GM03348 (cell line): ENCODE data around the gene KRTAP10-3.
"Not testable (repeated sequence)": the region's sequence is repeated elsewhere in the genome, so short reads cannot be mapped to it uniquely, and the experiment has no call there.

ENCODE experiments used
- DNase-seq: peaks from one replicate; pipeline ENCODE4 v3.0.0; 2012; ENCODE audit warnings: low spot score

KRTAP10-3 gene, protein sequence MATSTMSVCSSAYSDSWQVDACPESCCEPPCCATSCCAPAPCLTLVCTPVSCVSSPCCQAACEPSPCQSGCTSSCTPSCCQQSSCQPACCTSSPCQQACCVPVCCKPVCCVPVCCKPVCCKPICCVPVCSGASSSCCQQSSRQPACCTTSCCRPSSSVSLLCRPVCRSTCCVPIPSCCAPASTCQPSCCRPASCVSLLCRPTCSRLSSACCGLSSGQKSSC

DNA sequence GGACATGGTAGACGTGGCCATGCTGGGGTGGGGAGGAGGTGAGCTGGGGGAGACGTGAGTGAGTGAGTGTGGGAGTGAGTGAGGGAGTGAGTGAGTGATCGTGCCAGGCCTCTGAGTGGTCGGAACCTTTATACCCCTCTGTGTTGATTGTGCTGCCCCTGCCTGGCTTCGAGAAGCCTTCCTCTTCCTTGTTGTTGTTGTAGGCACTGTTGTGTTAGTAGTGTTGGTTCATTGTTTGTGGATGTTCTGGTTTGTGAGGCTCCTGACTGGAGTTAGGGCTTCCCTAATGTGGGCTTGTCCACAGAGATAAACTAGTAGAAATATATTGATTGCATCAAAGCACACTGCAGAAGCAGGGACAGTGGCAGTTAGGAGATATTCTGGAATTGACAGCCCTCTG lies at the start of gene KRTAP10-3:
Gene KRTAP10-3, minus strand, starts transcription at position 101 of the 400 bp plus-strand sequence. Its CDS starts 80 bp downstream, at position 21.
- no peak for DNase-seq

DNA sequence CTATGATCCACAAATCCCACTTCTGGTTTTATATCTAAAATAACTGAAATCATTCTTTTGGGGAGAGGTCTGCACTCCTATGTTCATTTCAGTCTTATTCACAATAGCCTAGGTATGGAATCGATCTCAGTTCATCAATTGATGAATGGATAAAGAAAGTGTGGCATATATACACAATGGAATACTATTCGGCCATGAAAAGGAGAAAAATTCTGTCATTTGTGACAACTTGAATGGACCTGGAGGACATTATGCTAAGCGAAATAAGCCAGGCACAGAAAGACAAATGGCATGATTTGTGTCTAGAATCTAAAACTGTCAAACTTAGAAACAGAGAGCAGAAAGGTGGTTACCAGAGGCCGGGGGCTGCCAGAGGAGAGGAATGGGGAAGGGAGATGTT lies 47.9 kb upstream of the KRTAP10-3 start:
- DNase-seq: no peak

DNA sequence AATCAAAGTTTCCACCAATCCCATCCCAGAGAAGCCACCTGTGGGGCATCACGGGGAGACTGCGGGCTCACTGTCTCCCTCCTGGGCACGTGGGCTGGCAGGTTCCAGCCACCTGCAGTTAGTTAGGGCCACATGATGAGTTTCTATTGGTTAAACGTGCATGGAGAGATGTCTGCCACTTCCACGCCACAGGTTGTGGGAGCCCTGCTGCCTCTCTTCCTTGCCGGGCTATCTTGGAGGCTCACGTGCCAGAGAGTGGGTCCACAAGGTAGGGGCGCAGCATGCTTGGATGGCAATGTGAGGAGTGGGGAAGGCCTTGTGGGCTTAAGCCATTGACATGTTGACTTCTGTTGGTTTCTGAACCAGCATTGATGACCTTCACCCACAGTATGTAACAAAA lies 45.3 kb upstream of the KRTAP10-3 start:
- no peak for DNase-seq

DNA sequence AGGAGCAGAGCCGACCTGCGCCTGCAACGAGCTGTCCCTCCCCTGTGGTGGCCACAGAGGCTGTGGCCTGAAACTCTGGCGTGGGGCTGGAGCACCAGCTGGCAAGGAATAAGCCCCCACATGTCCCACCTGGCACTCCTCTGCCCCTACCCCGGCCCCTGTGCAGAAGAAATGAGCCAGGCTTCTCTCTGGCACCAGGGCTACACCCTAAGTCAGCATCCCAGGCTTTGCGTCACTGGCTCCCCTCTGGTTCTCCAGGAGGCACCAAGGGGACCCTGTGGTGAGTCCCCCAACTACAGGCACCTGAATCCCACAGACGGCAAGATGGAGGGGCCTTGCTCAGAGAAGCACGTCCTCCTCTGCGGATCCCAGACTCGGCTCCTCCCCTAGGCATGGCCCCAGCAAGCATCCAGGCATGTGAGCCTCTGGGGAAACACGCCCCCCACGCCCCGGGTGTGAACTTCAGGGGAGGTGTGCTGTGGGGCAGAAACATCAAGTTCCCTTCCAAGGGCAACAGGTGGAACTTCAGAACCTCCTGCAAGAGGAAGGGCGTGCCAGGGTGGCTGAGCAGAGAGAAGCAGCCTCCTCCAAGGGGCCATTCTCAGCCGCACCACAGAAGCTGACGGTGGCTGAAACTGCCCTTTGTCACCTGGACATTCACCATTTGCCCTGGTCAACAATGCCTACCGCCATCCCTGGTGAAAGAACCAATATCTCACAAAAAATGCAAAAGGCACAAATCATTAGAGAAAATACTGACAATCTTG lies 44.7 kb upstream of the KRTAP10-3 start:
- DNase-seq: no peak

DNA sequence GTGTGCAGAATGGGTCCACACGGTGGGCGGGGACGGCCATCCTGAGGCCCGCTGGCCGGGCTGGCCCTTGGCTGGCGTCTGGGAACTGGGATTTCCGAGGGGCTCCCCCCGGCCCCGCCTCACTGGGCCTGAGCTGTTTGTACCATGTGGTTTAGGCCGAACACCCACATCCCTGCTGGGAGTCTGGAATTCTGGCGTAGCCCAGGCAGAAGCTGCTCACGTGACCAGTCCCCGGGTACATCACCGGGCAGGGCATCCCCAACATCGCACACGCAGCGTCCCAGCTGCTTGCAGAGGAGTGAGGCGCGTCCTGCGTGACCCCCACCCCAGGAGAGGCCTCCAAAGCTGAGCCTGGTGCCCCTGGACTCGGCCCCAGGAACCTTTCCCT lies 43.9 kb upstream of the KRTAP10-3 start:
- DNase-seq: no peak

DNA sequence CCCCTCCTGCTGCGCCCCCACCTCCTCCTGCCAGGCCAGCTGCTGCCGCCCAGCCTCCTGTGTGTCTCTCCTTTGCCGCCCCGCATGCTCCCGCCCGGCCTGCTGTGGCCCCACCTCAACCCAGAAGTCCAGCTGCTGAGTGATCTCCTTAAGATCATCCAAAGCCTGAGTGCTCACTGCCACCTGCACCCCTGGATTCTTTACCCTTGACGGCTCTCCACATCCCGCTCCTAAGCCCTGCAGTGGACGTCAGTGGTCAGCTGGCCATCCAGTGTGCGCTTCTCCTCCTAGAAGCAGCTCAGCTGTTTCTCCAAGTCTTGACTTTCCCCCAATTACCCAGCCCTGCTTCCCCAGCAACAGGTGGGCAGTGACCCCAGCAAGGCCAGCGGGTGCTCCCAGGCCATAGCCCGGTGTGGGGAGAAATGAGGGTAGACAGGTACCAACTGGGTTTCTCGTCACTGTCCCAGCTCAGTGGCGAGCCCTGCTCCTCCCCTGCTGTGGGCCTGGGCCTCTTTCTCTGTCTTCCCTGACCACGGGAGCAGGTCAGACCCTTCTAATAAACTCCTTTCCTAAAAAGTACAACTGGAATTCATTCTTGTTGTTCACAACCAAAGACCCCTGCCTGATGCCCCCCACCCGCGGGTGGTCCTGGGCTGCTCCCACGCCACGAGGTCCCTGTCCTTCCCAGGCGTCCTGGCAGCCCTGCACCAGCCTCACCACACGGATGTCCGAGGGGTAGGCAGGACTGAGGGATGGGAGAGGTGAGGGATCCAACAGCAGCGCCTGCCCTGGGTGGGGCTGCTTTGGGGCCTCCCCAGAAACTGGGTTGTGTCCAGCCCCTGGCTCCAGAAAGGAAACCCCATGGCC lies 43.2 kb upstream of the KRTAP10-3 start:
- DNase-seq: no peak

DNA sequence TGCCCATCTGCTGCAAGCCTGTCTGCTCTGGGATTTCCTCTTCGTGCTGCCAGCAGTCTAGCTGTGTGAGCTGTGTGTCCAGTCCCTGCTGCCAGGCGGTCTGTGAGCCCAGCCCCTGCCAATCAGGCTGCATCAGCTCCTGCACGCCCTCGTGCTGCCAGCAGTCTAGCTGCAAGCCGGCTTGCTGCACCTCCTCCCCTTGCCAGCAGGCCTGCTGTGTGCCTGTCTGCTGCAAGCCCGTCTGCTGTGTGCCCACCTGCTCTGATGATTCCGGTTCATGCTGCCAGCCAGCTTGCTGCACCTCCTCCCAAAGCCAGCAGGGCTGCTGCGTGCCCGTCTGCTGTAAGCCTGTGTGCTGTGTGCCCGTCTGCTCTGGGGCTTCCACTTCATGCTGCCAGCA lies 42.5 kb upstream of the KRTAP10-3 start:
- DNase-seq: not testable (repeated sequence)

DNA sequence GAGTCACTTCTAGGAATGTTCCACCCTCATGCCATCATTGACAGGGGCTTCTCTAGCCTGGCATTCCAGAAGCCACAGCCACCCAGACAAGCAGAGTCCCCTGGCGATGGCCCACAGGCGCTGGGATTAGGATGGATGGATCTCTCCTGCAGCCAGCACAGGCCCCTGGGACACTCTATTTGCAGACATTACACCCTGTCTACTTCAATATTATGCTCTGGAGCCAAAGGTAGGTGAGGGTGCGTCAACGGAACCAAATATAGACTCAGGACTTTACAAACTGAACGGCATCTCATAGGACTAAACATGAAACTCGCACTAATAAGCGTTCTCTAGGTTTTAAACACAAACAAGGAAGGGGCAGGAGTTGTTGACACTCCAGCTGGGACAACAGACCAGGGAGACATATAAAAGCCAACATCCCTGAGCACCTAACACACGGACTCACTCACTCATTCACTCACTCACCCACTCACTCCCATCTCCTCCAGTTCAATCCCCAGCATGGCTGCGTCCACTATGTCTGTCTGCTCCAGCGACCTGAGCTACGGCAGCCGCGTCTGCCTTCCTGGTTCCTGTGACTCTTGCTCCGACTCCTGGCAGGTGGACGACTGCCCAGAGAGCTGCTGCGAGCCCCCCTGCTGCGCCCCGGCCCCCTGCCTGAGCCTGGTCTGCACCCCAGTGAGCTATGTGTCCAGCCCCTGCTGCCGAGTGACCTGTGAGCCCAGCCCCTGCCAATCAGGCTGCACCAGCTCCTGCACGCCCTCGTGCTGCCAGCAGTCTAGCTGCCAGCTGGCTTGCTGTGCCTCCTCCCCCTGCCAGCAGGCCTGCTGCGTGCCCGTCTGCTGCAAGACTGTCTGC lies 41.8 kb upstream of the KRTAP10-3 start, which contains the start of gene KRTAP10-7:
Gene KRTAP10-7, plus strand, starts transcription at position 480 of the 861 bp plus-strand sequence. Its CDS starts 25 bp downstream, at position 505.
- DNase-seq: not testable (repeated sequence)

DNA sequence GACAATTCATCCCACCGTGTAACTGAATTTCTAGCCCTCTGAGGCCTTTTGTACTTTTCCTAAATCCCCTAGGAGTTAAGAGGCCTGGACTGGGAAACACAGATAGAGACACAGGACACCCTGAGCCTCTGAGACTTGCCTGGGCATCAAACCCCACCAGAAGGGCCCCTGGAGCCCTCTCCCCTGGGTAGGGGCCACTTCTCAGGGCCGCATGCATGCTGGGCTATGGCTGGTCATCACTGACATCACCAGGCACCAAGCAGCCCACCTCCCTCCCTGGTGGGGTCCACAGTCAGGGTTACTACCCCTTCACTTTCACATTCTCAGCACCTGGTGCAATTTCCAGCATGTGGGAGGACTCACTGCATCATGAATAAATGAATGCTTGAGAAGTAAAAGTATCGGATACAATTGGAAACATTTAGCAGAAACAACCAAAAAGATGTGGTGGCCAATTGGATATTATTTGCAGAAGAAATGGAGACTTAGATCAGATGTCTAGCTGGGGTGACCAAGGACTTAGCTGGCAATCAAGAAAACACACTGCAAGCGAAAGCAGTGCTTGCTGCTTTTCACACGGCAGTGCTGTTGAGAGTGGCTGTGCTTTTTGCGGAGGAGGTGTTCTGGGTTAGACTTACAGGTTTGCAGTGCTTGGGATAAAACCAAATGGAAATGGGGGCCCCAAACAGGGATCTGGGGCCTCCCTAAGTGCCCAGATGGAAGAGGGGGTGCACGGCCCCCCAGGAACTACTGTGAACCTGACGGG lies 40.9 kb upstream of the KRTAP10-3 start:
- DNase-seq: no peak

DNA sequence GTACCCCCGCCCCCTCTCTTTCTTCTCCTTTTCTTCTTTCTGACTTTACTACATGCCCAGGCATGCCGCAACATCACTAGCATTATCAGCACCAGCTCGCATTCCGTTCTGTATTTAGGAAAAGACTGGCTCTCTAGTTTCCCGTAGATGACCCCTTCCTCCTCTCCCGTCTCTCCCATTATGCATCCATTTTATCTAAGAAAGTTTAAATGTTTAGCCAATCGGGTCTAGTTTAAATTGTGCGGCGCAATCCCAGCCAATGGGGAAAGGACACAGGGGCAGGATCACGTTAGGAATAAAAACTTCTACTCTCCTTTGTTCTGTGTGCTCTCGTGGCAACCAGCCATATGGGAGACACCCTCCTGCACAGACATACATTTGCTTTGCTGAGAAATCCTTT lies 39.5 kb upstream of the KRTAP10-3 start:
- DNase-seq: no peak

DNA sequence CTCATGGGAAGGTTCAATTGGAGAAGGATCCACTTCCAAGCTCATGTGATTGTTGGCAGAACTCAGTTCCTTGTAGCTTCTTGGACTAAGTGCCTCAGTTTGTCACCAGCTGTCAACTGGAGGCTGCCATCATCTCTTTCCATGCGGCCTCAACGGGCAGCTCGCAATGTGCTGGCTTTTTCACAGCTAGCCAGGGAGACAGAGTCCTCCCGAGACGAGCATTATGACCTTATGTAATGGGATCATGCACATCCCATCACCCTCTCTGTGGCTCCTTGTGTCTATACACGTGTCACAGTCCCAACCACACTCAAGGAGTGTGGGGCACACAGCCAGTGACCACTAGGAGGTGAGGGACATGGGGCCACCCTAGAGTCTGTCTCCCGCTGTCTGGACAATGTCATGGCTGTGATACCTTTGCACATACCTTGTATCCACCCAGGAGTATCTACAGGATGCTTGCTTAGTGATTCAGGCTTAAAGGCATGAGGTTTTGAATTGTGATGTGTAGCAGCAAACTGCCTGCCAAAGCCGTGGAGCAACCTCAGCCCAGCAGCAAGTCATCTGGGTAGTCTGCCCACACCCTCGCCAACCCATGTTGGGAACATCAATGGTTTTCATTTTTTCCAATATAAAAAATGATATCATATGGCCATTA lies 37.6 kb upstream of the KRTAP10-3 start:
- no peak for DNase-seq

DNA sequence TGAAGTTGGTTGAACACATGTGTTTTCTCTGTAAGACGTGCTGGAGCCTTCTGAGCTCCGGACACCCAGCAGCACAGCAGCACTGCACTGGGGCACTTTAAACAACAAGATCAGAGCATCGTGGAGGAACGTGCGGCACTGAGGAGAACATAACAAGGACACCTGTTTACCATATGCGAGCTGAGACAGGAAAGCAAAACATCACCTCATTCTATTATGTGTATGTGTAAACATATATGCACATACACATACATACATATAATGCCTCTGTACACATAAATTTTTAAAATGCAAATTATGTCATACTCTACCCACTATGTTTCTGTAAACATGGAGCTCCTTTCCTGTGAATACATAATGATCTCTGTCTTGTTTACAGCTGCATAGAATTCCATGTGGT lies 36.9 kb upstream of the KRTAP10-3 start:
- no peak for DNase-seq

DNA sequence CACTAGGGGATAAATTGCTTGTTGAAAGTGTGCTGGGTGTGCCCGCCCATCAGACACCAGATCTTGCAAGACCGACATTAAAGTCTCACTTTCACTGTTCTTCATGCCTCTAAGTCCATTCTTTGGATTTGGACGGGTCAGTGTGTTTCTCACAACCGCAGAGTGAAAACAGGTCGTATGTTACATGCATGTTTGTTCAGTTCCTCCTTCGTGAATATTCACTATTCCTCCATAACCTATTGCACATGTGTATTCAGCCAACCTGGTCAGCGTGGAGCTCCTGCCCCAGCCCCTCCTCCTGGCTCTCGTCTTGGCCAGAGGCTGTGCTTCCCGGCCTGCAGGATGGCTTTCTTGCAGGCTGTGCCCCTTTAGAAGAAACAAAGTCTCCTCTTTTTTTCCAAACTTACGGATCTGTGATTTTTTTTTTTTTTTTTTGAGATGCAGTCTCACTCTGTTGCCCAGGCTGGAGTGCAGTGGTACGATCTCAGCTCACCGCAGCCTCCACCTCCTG lies 35.9 kb upstream of the KRTAP10-3 start:
- DNase-seq: no peak

DNA sequence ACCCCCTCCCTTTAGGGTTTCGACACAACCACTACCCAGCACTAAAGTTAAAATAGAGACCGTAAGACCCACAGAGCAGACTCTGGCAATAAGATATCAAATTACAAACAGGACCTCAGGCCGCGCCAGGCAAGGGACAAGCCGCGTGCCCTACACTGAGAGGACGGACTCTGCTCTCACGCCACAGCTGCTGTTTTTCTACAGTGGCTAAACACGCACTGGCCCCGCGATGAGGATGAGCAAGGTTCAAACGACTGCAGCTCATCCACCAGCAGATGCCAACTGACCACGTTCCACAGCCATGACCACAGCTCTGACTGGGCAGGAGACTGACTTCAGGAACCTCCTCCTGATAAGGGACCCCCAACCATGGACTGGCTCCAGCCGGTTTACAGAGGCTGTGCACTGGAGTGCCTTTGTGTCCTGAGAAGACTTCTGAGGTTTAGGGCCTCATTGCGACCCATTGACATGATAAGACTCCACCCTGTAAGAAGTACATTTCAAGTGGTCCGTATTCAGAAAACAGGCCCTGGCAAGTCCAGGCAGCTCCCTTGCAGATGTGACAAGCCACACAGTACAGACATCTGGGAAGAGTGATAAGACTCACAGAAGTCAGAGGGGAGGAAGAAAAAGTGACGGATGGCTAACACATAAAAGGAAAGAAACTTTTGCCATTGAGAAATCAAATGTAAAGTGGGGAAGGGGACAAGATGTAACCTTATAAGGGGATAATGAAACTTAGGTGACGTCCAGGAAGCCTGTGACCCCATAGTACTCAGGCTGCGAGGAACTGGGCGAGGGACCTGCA lies 35.2 kb upstream of the KRTAP10-3 start:
- no peak for DNase-seq

DNA sequence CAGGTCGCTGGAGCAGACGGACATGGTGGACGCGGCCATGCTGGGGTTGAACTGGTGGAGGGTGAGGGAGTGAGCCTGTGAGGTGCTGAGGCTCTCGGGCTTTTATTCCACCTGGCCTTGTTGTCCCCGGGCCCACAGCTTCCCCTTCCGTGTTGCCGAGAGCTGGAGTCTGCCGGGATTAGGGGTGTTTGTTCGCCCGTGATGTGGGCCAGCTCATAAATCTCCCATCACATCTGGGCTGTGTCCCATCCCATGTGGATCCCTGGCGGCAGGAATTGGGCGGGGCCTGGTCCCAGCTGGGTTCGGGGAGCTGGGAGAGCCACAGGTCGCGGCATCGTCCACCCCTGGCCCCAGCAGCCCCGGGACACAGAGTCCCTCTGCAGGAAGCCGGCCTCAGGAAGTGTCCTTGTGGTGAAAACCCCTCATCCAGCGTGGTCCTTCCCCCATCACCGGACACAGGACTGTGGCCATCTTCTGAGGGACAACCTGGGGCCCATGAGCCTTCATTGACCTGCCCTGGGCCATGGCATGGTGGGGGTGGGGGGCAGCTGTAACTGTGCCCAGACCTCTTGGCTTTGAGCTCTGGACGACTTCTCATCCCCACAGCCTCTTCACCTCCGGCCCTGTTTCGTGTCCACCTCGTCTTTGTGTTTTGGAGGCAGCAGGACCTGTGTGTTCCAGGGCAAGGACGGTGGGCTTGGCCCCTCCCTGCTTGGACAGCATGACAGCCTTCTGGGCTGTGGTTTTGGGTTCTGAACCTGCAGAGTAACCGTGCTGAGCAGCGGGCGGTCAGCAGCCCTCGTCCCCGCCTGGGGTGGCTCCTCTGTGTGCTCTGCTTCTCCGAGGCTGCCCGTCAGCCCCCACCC lies 34.1 kb upstream of the KRTAP10-3 start, which contains the start of gene KRTAP10-6:
Gene KRTAP10-6, minus strand, starts transcription at position 60 of the 866 bp plus-strand sequence. Its CDS starts 21 bp downstream, at position 39.
- DNase-seq: no peak

DNA sequence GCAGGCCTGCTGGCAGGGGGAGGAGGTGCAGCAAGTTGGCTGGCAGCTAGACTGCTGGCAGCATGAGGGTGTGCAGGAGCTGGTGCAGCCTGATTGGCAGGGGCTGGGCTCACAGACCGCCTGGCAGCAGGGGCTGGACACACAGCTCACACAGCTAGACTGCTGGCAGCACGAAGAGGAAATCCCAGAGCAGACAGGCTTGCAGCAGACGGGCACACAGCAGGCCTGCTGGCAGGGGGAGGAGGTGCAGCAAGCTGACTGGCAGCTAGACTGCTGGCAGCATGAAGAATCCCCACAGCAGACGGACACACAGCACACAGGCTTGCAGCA lies 33.2 kb upstream of the KRTAP10-3 start:
- DNase-seq: not testable (repeated sequence)

DNA sequence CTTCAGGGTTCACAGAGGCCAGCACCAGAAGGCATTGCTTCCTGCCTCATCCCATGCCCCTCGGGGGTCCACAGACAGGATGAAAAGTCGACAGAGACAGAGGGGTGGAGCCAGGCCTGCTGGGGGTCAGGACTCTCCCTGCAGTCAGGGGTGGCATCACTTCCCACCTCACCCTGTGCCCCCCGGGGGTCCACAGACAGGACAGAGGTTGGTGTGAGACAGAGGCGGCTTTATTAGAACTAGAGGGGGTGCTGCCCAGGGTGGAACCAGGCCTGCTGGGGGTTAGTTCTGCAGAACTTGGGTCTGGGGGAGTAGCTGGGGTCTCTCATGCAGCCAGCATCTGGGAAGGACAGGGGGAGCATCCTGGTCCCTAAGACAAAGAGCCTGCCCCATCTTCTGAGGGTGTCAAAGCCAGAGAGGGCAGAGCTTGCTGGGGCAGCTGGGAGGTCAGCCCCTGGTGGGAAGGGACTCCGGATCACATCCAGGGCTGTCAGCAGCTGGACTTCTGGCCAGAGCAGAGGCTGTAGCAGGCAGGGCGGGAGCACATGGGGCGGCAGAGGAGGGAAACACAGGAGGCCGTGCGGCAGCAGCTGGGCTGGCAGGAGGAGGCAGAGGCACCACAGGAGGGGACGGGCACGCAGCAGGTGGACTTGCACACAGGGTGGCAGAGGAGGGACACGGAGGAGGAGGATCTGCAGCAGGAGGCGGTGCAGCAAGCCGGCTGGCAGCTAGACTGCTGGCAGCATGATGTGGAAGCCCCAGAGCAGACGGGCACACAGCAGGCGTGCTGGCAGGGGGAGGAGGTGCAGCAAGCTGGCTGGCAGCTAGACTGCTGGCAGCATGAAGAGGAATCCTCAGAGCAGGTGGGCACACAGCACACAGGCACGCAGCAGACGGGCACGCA lies 32.6 kb upstream of the KRTAP10-3 start:
- DNase-seq: not testable (repeated sequence)
